Keratinocyte (primary cell): ENCODE data around the gene LFNG. TPM values are rescaled to one million over a fixed set of nuclear protein-coding genes. Genes with fewer than 3 reads are reported as not detected.
A peak's percentile ranks its signal among the peaks of the same experiment; 100 is the strongest.
"Not testable (repeated sequence)": the region's sequence is repeated elsewhere in the genome, so short reads cannot be mapped to it uniquely, and the experiment has no call there.

ENCODE experiments used
- DNase-seq: peaks from one replicate; pipeline ENCODE4 v3.0.0-alpha.2; 2011; ENCODE audit warnings: low read depth, missing footprints, low spot score
- FAIRE-seq: peaks from 2 replicates; lab custom pipeline; 2011; peaks lifted over from hg19 to GRCh38; lab: Jason Lieb, UNC
- H2AFZ ChIP-seq: 2 replicates; pipeline ENCODE4 v1.6.0; 2012; ENCODE audit warnings: low read length, control low read depth, inconsistent platforms; ENCODE audit not compliant: control insufficient read depth
- H3K27ac ChIP-seq: 2 replicates; pipeline ENCODE4 v1.5.1; 2011; ENCODE audit warnings: low read length; ENCODE audit not compliant: control insufficient read depth, insufficient read depth
- H3K27me3 ChIP-seq: 3 replicates; pipeline ENCODE4 v1.6.0; 2011; ENCODE audit warnings: low read length; ENCODE audit not compliant: control insufficient read depth, insufficient read depth; ENCODE audit errors: extremely low read depth
- H3K36me3 ChIP-seq, 2 experiments: 2 replicates in 1 of 2; 3 replicates in 1 of 2; pipeline ENCODE4 v1.5.1; 2011; ENCODE audit warnings: low read length in 2 of 2, mild to moderate bottlenecking in 1 of 2; ENCODE audit not compliant: control insufficient read depth in 2 of 2, insufficient read depth in 2 of 2; ENCODE audit errors: extremely low read depth in 1 of 2
- H3K4me1 ChIP-seq: 3 replicates; pipeline ENCODE4 v1.5.1; 2011; ENCODE audit warnings: low read length; ENCODE audit not compliant: control insufficient read depth, insufficient read depth; ENCODE audit errors: extremely low read depth
- H3K4me2 ChIP-seq: 3 replicates; pipeline ENCODE4 v1.6.0; 2011; ENCODE audit warnings: low read depth, low read length; ENCODE audit not compliant: control insufficient read depth, insufficient read depth; ENCODE audit errors: extremely low read depth
- H3K4me3 ChIP-seq, 3 experiments: fragments of 200-600 bp in 1 of 3; sonication (generic) in 1 of 3; 2 replicates in 2 of 3; 3 replicates in 1 of 3; pipeline ENCODE4 v1.5.1; 2011 to 2016; ENCODE audit warnings: low read length in 3 of 3, mild to moderate bottlenecking in 3 of 3, control low read depth in 2 of 3, inconsistent platforms in 1 of 3, low read depth in 1 of 3, mixed read lengths in 1 of 3, mixed run types in 1 of 3, moderate library complexity in 1 of 3; ENCODE audit not compliant: control insufficient read depth in 2 of 3, insufficient read depth in 2 of 3; ENCODE audit errors: extremely low read depth in 1 of 3
- H3K79me2 ChIP-seq: 2 replicates; pipeline ENCODE4 v1.6.0; 2012; ENCODE audit warnings: low read length; ENCODE audit not compliant: control insufficient read depth, insufficient read depth
- H3K9ac ChIP-seq: 3 replicates; pipeline ENCODE4 v1.6.0; 2011; ENCODE audit warnings: low read length; ENCODE audit not compliant: control insufficient read depth, insufficient read depth; ENCODE audit errors: extremely low read depth
- H3K9me1 ChIP-seq: 3 replicates; pipeline ENCODE4 v1.6.0; 2011; ENCODE audit warnings: low read length; ENCODE audit not compliant: control insufficient read depth, insufficient read depth; ENCODE audit errors: extremely low read depth
- H3K9me3 ChIP-seq: 2 replicates; pipeline ENCODE4 v1.5.1; 2012; ENCODE audit warnings: low read depth, low read length; ENCODE audit not compliant: control insufficient read depth
- H4K20me1 ChIP-seq: 3 replicates; pipeline ENCODE4 v1.6.0; 2011; ENCODE audit warnings: low read length; ENCODE audit not compliant: control insufficient read depth, insufficient read depth; ENCODE audit errors: extremely low read depth
- CTCF ChIP-seq, 3 experiments: IDR thresholded peaks in 1 of 3; conservative IDR thresholded peaks in 1 of 3; optimal IDR thresholded peaks in 1 of 3; 2 replicates in 2 of 3; 3 replicates in 1 of 3; pipeline versions ENCODE3 to v1.5.1; 2011; ENCODE audit warnings: low read length in 3 of 3, mild to moderate bottlenecking in 3 of 3, moderate library complexity in 2 of 3, control low read depth in 1 of 3, inconsistent platforms in 1 of 3; ENCODE audit not compliant: insufficient read depth in 2 of 3; ENCODE audit errors: extremely low read depth in 1 of 3
- EZH2 ChIP-seq: IDR thresholded peaks from one replicate; pipeline ENCODE4 v1.6.1; 2012; ENCODE audit warnings: inconsistent platforms, mild to moderate bottlenecking, low read length, moderate library complexity
- dilution Hi-C: fragments of 300-500 bp; cut with MboI; formaldehyde crosslinking; loops from one replicate; pipeline ENCODE4 v1.7.0; 2020; ENCODE audit warnings: low sequenced_read_pairs; ENCODE audit not compliant: extremely low pct_ligation_motif_present
- polyA plus RNA-seq, 5 experiments: library from polyadenylated mRNA; depleted of rRNA in 3 of 5; stranded (reverse) in 3 of 5; stranded (forward) in 1 of 5; unstranded in 1 of 5; fragments of >200 nt; gene quantifications; 1 replicate in 1 of 5; 2 replicates in 3 of 5; 3 replicates in 1 of 5; pipeline versions ENCODE4 v1.2.1 to v1.2.3, GENCODE V29; 2011 to 2012; ENCODE audit warnings: missing spikeins in 2 of 5, low read depth in 1 of 5, low replicate concordance in 1 of 5

LFNG gene
- polyA plus RNA-seq, 1 donor (not counting 4 experiments of a cell fraction or from before 2014, with no cell fraction given) = 17.7 TPM

- no peak for TF ChIP-seq EZH2
- no peak for TF ChIP-seq CTCF (optimal IDR thresholded peaks at IDR 0.05 in 1 of 3, IDR thresholded peaks at IDR 0.05 in 1 of 3, conservative IDR thresholded peaks at IDR 0.05 in 1 of 3; ENCODE audit: extremely low read depth in 1 of 3, insufficient read depth in 2 of 3, low read length in 3 of 3)
- no peak for FAIRE-seq
- no peak for DNase-seq
- Histone ChIP-seq H4K20me1 (peaks cover 4% of the 10 kb centered on the region), H3K79me2 (no peaks in the 10 kb centered on the region), H3K27me3 (no peaks in the 10 kb centered on the region), H3K36me3 (peaks cover 10 to 12% of the 10 kb centered on the region in 2 experiments), H3K4me1 (peaks cover 41% of the 10 kb centered on the region), H3K9ac (peak overlapping the region; percentile 41), H3K9me3 (no peaks in the 10 kb centered on the region), H3K27ac (peak overlapping the region; percentile 40), H2AFZ (no peak overlapping the region), H3K9me1 (no peaks in the 10 kb centered on the region), H3K4me2 (peak overlapping the region; percentile 27), H3K4me3 (peak overlapping the region in 1 of 3 experiments; percentile 3)
- dilution Hi-C loops = no loop called here
Observed at GRCh38 chr7:2530071-2530987, 10.8 kb downstream of the LFNG start.

- Histone ChIP-seq H3K4me2 (peak overlapping the region; percentile 6), H3K4me1 (peaks cover 41% of the 10 kb centered on the region), H3K9ac (peak overlapping the region; percentile 33)
- H3K4me3 ChIP-seq, H3K36me3 ChIP-seq, H3K27me3 ChIP-seq, H3K9me1 ChIP-seq, H3K9me3 ChIP-seq, DNase-seq, H2AFZ ChIP-seq, FAIRE-seq, H3K79me2 ChIP-seq, dilution Hi-C loops, H3K27ac ChIP-seq, H4K20me1 ChIP-seq: not testable (repeated sequence)
Observed at GRCh38 chr7:2530994-2531795, 11.6 kb downstream of the LFNG start.

GRCh38 chr7:2531796-2532110 lies 12.2 kb downstream of the LFNG start:
- H3K9me3 ChIP-seq, H3K79me2 ChIP-seq, H2AFZ ChIP-seq, H3K9me1 ChIP-seq, FAIRE-seq, H3K4me2 ChIP-seq, H4K20me1 ChIP-seq, H3K9ac ChIP-seq, H3K36me3 ChIP-seq, H3K4me3 ChIP-seq, DNase-seq, H3K27me3 ChIP-seq, dilution Hi-C loops, H3K27ac ChIP-seq: not testable (repeated sequence)
- peaks cover 41% of the 10 kb centered on the region for H3K4me1 ChIP-seq

GRCh38 chr7:2532199-2532772 lies 12.7 kb downstream of the LFNG start:
- FAIRE-seq, H3K79me2 ChIP-seq, H3K36me3 ChIP-seq, H3K27ac ChIP-seq, H3K27me3 ChIP-seq, H3K4me3 ChIP-seq, H2AFZ ChIP-seq, H3K9ac ChIP-seq, H3K9me1 ChIP-seq, H4K20me1 ChIP-seq, DNase-seq, dilution Hi-C loops, H3K4me2 ChIP-seq, H3K9me3 ChIP-seq: not testable (repeated sequence)
- H3K4me1 ChIP-seq = peaks cover 37% of the 10 kb centered on the region
